A673 (cell line): ENCODE results near the gene SARDH. TPM values are rescaled to one million over a fixed set of nuclear protein-coding genes. Genes with fewer than 3 reads are reported as not detected.

Experiments
- BruUV-seq: library from RNA; stranded (reverse); fragments of 400-500 nt; replicated peaks from 2 replicates; lab custom pipeline; 2021; lab: Mats Ljungman, UMichigan
- CTCF ChIA-PET: fragments of 300-600 bp; sonication (Branson Sonifier 250); formaldehyde crosslinking; loops from one replicate; lab custom pipeline; 2022; ENCODE audit warnings: antibody characterized with exemption; lab: Charles Lee
- POLR2A ChIA-PET: fragments of 300-600 bp; sonication (Branson Sonifier 250); formaldehyde crosslinking; loops from one replicate; lab custom pipeline; 2022; ENCODE audit warnings: antibody characterized with exemption; ENCODE audit not compliant: low non-redundant PET; lab: Charles Lee
- DNase-seq: peaks from one replicate; pipeline ENCODE4 v3.0.0-alpha.2; 2015; ENCODE audit warnings: low spot score
- H3K27ac ChIP-seq: fragments of 200-600 bp; sonication (generic); 2 replicates; pipeline ENCODE4 v1.5.1; 2016; ENCODE audit warnings: mixed run types, low read depth, mild to moderate bottlenecking, mixed read lengths, antibody characterized with exemption, low read length; ENCODE audit not compliant: poor library complexity, severe bottlenecking
- H3K27me3 ChIP-seq: fragments of 200-600 bp; sonication (generic); replicated peaks from 2 replicates; pipeline ENCODE4 v1.6.1; 2017; ENCODE audit warnings: mixed run types, low read depth, mild to moderate bottlenecking, mixed read lengths, antibody characterized with exemption, low read length; ENCODE audit not compliant: insufficient read depth, poor library complexity
- H3K36me3 ChIP-seq: fragments of 200-600 bp; sonication (generic); 2 replicates; pipeline ENCODE4 v1.6.1; 2016; ENCODE audit warnings: mixed run types, mild to moderate bottlenecking, mixed read lengths, antibody characterized with exemption, low read length; ENCODE audit not compliant: insufficient read depth, poor library complexity, severe bottlenecking
- H3K4me1 ChIP-seq: fragments of 200-600 bp; sonication (generic); 2 replicates; pipeline ENCODE4 v1.6.1; 2017; ENCODE audit warnings: mixed run types, mild to moderate bottlenecking, mixed read lengths, antibody characterized with exemption, low read length; ENCODE audit not compliant: insufficient read depth, poor library complexity, severe bottlenecking
- H3K4me3 ChIP-seq: fragments of 200-600 bp; sonication (generic); 2 replicates; pipeline ENCODE4 v1.5.1; 2016; ENCODE audit warnings: low read depth, mixed run types, mild to moderate bottlenecking, mixed read lengths, low read length; ENCODE audit not compliant: poor library complexity, severe bottlenecking
- H3K9me3 ChIP-seq: fragments of 200-600 bp; sonication (generic); 2 replicates; pipeline ENCODE4 v1.6.1; 2016; ENCODE audit warnings: mixed run types, low read depth, mild to moderate bottlenecking, mixed read lengths, antibody characterized with exemption, low read length; ENCODE audit not compliant: poor library complexity, severe bottlenecking
- CTCF ChIP-seq: fragments of 300-800, 200-600 bp; sonication (generic); conservative IDR thresholded peaks from 2 replicates; pipeline ENCODE4 v1.5.1; 2017; ENCODE audit warnings: low read depth, mild to moderate bottlenecking, antibody characterized with exemption, low read length, moderate library complexity, mixed read lengths
- EZH2 ChIP-seq: fragments of 200-600 bp; sonication (generic); IDR thresholded peaks from 2 replicates; pipeline ENCODE4 v1.6.1; 2017; ENCODE audit warnings: borderline replicate concordance, low read depth, mild to moderate bottlenecking, mixed read lengths, antibody characterized with exemption, low read length; ENCODE audit not compliant: poor library complexity, severe bottlenecking
- intact Hi-C: fragments of 100-400 bp; cut with micrococcal nuclease; formaldehyde crosslinking; loops from one replicate; pipeline ENCODE4 v1.10.0; 2022; ENCODE audit not compliant: unreplicated experiment
- total RNA-seq: library from RNA; stranded (reverse); gene quantifications from 2 replicates; pipeline ENCODE4 v1.2.3, GENCODE V29; 2021

Gene SARDH
- total RNA-seq, 1 experiment from 2014 or later: 0.37 TPM

DNA sequence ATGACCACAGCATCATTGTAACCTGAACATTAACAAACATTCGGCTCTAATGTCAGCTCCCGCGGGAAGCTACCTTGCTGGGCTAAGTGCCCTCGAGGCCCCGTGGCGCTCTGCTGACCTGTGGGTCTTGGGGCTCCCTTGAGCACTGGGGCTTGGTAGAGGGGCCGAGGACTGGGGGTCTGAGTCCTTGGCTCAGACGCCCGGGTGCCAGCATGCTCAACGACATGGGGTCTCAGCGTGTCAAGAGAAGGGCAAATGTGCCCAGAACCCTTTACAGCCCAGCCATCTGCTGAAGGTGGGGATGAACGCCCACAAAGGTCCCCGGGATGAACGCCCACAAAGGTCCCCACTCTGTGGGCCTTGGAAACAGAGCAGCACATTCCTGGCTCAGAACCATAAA is 39.7 kb upstream of the SARDH start:
- Histone ChIP-seq H3K4me1 (no peaks in the 10 kb centered on the region), H3K27me3 (no peaks in the 10 kb centered on the region), H3K9me3 (no peaks in the 10 kb centered on the region), H3K36me3 (peaks cover 6% of the 10 kb centered on the region), H3K27ac (no peak overlapping the region), H3K4me3 (no peak overlapping the region)
- BruUV-seq: no TSS peak
- ChIA-PET CTCF (no interaction called here), POLR2A (interaction anchor here (0.6 kb wide), 1 partner anchor 12 kb away, joined by 3 read pairs; no protein-coding TSS in a partner anchor)
- DNase-seq: no peak
- TF ChIP-seq EZH2 (no peak), CTCF (no peak)
- intact Hi-C loops: no loop called here

GRCh38 chr9:133777068-133777791 is 39.1 kb upstream of the SARDH start:
- Histone ChIP-seq H3K27ac (no peak overlapping the region), H3K4me1 (no peaks in the 10 kb centered on the region), H3K36me3 (peaks cover 6% of the 10 kb centered on the region), H3K27me3 (no peaks in the 10 kb centered on the region), H3K4me3 (no peak overlapping the region), H3K9me3 (no peaks in the 10 kb centered on the region)
- ChIA-PET POLR2A (interaction anchor here (0.6 kb wide), 1 partner anchor 12 kb away, joined by 3 read pairs; no protein-coding TSS in a partner anchor), CTCF (no interaction called here)
- TF ChIP-seq EZH2 (no peak), CTCF (no peak)
- DNase-seq: no peak
- BruUV-seq: no TSS peak
- intact Hi-C loops: no loop called here

GRCh38 chr9:133775951-133776905 is 38.1 kb upstream of the SARDH start:
- BruUV-seq: no TSS peak
- ChIA-PET POLR2A (no interaction called here), CTCF (no interaction called here)
- no peaks in the 10 kb centered on the region for H3K4me1 ChIP-seq
- no peak overlapping the region for H3K27ac ChIP-seq
- no peak for TF ChIP-seq CTCF
- TF ChIP-seq EZH2: no peak
- no peak overlapping the region for H3K4me3 ChIP-seq
- H3K27me3 ChIP-seq: no peaks in the 10 kb centered on the region
- H3K9me3 ChIP-seq: no peaks in the 10 kb centered on the region
- no peak for DNase-seq
- intact Hi-C loops: no loop called here
- peaks cover 6% of the 10 kb centered on the region for H3K36me3 ChIP-seq
